Erythroblast (primary cell): ENCODE data around the gene ADM2.

Experiments used
- GATA1 ChIP-seq: IDR thresholded peaks from 2 replicates; pipeline ENCODE4 v1.6.1; 2011; ENCODE audit warnings: low read depth, mild to moderate bottlenecking, control low read depth, low read length, moderate library complexity
- POLR2A ChIP-seq: IDR thresholded peaks from 2 replicates; pipeline ENCODE4 v1.6.1; 2011; ENCODE audit warnings: mild to moderate bottlenecking, low read length

DNA sequence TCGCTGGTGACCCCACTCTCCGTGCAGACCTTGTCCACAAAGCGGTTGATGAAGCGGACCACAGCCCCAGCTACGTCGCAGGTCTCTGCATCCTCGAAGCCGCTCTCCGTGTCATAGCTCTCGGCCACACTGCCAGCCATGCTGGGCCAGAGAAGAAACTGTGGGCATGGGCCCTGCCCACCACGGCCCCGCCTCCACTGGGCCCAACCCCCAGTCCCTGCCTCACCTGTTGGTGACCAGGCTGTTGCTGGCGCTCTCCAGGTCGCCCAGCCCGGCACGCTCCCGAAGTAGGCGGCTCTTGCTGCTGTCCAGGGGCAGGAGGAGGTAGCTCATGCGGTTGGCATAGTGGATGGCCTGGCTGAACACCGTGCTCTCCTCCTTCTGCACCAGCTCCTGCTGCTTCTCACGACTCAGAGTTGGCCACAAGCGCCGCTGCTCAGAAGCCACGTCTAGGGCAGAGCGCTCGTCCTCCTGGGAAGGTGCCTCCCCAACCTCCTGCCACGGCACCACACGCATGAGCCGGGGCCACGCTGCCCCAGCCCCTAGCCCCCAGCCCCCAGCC, 19.3 kb upstream of the ADM2 start:
- TF ChIP-seq POLR2A (no peak), GATA1 (no peak)
